GM12875 (cell line): ENCODE results near the gene ABTB2.
"Not testable (repeated sequence)": the region's sequence is repeated elsewhere in the genome, so short reads cannot be mapped to it uniquely, and the experiment has no call there.

Experiments used
- H3K4me3 ChIP-seq: one replicate; pipeline ENCODE4 v1.5.1; 2011; ENCODE audit warnings: low read depth, low read length, control low read depth
- TF ChIP-seq, protein P1 (sequence below): IDR thresholded peaks from 2 replicates; pipeline ENCODE4 v1.5.1; 2011; ENCODE audit warnings: low read depth, mild to moderate bottlenecking, control low read depth, inconsistent platforms, low read length, moderate library complexity, borderline replicate concordance; ENCODE audit not compliant: insufficient read depth

Gene ABTB2

DNA sequence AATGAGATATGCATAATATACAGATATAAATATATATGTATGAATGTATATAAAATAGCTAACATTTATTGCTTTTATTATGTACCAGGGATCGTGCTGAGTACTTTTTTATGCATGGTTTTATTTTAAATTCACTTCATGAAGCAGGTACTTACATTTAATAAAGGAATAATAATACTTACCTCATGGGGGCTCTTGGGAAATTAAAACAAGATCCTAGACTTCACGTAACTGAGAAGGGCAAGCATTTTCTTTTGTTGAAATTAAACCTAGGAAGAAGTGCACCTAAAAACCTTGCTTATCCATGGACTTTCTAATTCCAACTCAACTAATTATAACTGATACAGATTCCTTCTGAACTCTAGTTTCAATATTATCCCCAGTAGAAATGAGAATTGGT, 40.0 kb upstream of the ABTB2 start:
- TF ChIP-seq, protein P1, sequence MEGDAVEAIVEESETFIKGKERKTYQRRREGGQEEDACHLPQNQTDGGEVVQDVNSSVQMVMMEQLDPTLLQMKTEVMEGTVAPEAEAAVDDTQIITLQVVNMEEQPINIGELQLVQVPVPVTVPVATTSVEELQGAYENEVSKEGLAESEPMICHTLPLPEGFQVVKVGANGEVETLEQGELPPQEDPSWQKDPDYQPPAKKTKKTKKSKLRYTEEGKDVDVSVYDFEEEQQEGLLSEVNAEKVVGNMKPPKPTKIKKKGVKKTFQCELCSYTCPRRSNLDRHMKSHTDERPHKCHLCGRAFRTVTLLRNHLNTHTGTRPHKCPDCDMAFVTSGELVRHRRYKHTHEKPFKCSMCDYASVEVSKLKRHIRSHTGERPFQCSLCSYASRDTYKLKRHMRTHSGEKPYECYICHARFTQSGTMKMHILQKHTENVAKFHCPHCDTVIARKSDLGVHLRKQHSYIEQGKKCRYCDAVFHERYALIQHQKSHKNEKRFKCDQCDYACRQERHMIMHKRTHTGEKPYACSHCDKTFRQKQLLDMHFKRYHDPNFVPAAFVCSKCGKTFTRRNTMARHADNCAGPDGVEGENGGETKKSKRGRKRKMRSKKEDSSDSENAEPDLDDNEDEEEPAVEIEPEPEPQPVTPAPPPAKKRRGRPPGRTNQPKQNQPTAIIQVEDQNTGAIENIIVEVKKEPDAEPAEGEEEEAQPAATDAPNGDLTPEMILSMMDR = no peak
- H3K4me3 ChIP-seq = no peak overlapping the region

DNA sequence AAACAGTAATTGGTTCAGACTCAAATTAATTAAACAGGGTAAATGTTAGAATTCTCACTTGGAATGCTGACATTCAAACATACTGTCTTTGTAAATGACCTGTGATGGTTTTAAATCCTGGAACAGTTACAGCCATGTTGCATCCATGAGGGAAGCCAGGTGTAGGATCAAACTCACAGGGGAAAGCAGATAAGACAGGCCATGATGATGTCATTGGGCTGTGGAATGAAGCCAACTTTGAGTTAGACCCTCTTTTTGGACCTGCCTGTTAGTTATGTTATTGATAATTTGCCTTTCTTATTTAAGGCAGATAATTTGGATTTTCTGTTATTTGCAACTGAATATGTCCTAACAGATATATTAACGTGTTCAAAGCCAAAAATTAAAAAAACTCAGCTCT, 39.3 kb upstream of the ABTB2 start:
- no peak overlapping the region for H3K4me3 ChIP-seq
- TF ChIP-seq, protein P1 = no peak

DNA sequence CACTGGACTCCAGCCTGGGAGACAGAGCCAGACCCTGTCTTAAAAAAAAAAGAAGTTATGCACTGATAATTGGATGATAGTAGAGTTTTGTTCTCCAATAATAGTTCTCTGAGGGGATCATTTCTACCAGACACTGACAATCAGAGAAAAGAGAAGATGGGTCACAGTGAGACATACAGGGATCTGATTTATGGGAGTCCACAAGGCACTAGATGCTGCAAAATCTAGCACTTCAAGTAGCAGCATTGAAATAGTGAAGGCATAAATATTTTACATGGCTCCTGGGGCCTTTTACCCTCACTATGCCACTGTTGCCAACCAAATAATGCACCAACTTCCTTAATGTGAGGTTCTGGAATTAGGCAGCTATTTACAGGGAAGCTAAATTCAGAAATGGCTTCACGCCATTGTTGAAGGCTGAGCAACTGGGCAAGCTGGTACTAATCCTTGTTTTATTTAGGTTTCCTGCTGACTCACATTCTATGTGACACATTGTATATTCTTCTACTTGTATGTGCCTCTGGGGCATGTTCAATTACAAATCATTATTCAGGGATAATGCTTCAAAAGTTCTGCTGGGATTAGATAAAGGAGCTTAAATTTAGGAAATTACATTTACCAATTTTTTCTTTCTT, 38.2 kb upstream of the ABTB2 start:
- H3K4me3 ChIP-seq = no peak overlapping the region
- TF ChIP-seq, protein P1 = no peak

DNA sequence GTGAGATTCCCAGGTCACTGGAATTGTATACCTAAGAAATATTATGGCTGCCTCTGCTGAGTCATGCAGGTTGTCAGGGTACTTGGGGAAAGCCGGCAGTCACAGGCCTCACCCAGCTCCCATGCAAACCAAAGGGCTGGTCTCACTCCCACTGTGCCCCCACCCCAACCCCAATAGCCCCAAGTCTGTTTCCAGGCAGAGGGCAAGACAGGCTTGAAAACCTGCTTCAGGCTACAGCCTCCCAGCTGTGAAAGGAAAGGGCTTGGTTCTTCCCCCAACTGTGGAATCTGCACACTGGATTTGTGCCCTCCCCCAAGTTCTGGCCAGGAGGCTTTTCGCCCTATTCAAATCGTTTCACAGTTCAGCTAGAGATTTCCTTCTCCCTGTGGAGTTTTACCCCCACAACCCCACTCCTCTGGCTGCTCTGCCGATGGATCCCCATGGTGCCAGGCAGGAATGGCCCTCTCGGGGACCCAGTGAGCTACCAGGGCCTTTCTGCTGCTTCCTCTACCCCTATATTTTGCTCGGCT, 37.0 kb upstream of the ABTB2 start:
- H3K4me3 ChIP-seq = no peak overlapping the region
- TF ChIP-seq, protein P1 = no peak

DNA sequence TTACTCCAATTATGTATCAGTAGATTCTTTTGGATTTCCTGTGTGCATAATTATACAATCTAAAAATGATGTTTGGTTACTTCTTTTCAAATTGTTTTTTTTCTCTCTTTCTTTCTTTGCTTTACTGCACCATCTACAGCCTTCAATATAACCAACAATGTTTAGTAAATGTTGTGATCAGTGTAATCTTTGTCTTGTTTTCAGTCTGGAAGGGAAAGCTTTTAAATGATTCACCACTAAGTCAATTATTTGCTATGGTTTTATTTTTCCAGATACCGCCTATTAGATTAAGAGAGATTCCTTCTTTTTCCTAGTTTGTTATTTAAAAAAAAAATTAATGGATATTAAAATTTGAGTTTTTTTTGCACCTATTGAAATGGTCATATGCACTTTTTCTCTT, 29.8 kb upstream of the ABTB2 start:
- no peak overlapping the region for H3K4me3 ChIP-seq
- TF ChIP-seq, protein P1 = no peak

DNA sequence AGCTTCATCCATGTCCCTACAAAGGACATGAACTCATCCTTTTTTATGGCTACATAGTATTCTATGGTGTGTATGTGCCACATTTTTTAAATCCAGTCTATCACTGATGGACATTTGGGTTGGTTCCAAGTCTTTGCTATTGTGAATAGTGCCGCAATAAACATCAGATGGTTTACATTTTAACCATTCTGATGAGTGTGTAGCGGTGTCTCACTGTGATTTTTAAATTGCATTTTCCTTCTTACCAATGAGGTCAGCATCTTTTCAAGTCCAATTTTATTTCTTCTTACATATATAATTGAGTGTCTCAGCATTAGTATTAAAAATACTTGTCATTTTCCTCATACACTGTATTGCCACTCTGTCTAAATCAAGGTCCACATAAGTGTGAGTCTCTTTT, 28.5 kb upstream of the ABTB2 start:
- H3K4me3 ChIP-seq = not testable (repeated sequence)

DNA sequence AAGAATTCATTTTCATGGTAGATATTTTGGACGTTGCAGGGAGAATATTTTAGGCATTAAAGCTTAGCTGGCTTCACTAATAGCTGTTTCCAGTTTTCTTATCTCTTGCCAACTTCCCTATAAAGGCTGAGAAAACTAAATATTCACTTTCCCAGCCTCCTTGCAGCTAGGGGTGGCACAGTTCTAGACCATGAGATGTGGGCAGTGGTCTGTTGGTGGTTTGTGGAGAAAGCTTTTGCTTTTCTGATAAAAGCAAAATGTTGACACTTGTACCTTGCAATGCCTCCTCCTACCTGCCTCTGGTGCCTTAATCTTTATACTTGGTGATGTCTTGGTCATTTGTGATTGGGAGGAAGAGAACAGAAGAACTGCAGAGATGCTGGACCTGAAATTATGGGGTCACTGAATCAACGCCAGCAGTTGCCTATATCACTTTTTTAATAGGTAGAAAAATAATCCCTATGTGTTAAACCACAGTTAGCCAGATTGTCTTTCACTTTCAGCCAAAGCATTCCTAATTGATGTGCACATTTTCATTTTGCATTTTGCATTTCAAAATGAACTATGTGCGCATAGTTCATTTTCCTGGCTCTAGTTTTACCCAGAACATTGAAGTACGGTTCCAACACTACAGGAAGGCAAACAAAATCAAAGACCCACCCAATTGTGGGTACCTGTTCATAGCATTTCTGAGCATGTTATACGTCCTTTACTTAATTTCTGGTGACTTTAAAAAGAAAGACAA, 24.9 kb upstream of the ABTB2 start:
- no peak overlapping the region for H3K4me3 ChIP-seq
- TF ChIP-seq, protein P1 = no peak
